KMS-11 (cell line): ENCODE measurements around the gene DPYSL5.
A peak's percentile ranks its signal among the peaks of the same experiment; 100 is the strongest.
"Not testable (repeated sequence)": the region's sequence is repeated elsewhere in the genome, so short reads cannot be mapped to it uniquely, and the experiment has no call there.

Experiments
- H2AFZ ChIP-seq: fragments of 200-600 bp; sonication (generic); 2 replicates; pipeline ENCODE4 v1.6.1; 2016; ENCODE audit warnings: antibody characterized with exemption, mixed run types, low read depth
- H3K27ac ChIP-seq: fragments of 200-600 bp; sonication (generic); 2 replicates; pipeline ENCODE4 v1.6.1; 2016; ENCODE audit warnings: mild to moderate bottlenecking, mixed run types
- H3K27me3 ChIP-seq: fragments of 200-600 bp; sonication (generic); 2 replicates; pipeline ENCODE4 v1.6.1; 2017; ENCODE audit warnings: mild to moderate bottlenecking, low read depth, mixed run types, moderate library complexity; ENCODE audit not compliant: insufficient read depth
- H3K36me3 ChIP-seq: fragments of 200-600 bp; sonication (generic); 2 replicates; pipeline ENCODE4 v1.6.1; 2017; ENCODE audit warnings: mild to moderate bottlenecking, mixed run types; ENCODE audit not compliant: insufficient read depth
- H3K4me1 ChIP-seq: fragments of 200-600 bp; sonication (generic); 2 replicates; pipeline ENCODE4 v1.6.1; 2016; ENCODE audit warnings: mild to moderate bottlenecking, low read depth, mixed run types; ENCODE audit not compliant: poor library complexity, severe bottlenecking
- H3K4me2 ChIP-seq: fragments of 200-600 bp; sonication (generic); 2 replicates; pipeline ENCODE4 v1.7.0; 2016; ENCODE audit warnings: mild to moderate bottlenecking, mixed run types
- H3K4me3 ChIP-seq: fragments of 200-600 bp; sonication (generic); IDR thresholded peaks from 2 replicates; pipeline ENCODE4 v1.6.1; 2017; ENCODE audit warnings: low read depth, low read length, mixed read lengths; ENCODE audit not compliant: insufficient read depth
- H3K79me2 ChIP-seq: fragments of 200-600 bp; sonication (generic); 2 replicates; pipeline ENCODE4 v1.6.1; 2016; ENCODE audit warnings: low read depth, mixed run types; ENCODE audit not compliant: insufficient read depth
- H3K9ac ChIP-seq: fragments of 200-600 bp; sonication (generic); 2 replicates; pipeline ENCODE4 v1.6.1; 2016; ENCODE audit warnings: mild to moderate bottlenecking, mixed run types
- H4K20me1 ChIP-seq: fragments of 200-600 bp; sonication (generic); 2 replicates; pipeline ENCODE4 v1.6.1; 2016; ENCODE audit warnings: mild to moderate bottlenecking, mixed run types; ENCODE audit not compliant: insufficient read depth
- TF ChIP-seq, protein P1 (sequence below): fragments of 200-600 bp; sonication (generic); conservative IDR thresholded peaks from 2 replicates; pipeline ENCODE4 v1.6.1; 2017; ENCODE audit warnings: low read depth, mild to moderate bottlenecking, antibody characterized with exemption, low read length, moderate library complexity, mixed read lengths

Gene DPYSL5

DNA sequence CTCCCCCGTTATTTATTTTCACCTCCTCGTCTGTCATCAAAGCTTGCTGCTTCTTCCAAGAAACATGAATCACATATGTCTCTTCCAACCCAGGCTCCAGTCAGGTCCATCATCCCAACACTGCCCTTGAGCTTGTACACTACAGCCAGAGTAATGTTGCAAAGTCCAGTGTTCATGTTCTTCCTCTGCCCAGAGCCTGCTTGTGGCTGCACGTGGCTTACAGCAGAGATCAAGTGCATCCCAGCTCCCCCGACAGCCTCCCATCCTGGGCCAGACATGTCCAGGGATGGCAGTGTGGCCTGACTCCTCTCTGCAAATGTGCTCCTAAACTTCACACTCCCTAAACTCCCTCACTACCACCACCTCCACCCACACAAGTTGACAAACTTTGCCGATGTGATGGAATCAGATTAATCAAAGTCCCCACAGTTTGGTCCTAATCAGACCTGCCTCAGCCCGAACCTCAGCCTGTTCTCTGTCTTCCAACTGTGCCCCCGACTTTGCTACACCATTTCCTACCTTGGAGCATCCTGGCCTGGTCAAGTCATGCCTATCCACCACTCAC, 68.3 kb downstream of the DPYSL5 start:
- no peak overlapping the region for H2AFZ ChIP-seq

DNA sequence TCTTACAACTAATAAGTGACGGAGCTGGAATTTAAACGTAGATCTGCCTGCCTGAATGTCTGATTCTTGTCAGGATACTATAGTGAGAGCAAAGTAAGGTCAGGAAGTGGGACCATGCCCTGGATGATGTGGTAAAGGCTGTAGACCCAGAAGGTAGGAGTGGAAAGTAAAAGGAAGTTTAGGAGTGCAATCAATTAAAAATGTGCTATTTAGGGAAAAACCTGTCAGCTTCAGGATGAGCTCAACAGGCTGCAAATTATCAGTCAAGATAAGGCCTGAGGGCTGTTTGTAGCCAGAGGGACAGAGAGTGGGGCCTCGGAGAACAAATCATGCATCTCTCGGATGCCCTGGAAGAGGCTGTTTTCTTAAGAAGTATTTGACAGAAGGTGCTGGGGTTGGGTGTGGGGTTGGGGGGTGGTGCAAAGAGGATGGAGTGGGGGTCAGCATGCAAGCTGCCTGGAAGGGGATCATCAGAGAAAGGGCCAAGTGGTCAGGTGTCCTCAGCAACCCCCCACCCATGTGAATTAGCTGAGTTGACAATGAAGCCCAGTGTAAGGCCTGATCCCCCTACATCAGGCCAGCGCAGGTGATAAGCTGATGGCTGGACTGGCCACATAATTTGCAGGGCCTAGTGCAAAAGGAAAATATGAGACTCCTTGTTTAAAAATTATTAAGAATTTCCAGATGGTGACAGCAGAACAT, 69.4 kb downstream of the DPYSL5 start:
- Histone ChIP-seq H3K4me2 (no peak overlapping the region), H3K4me3 (no peak overlapping the region), H3K36me3 (no peaks in the 10 kb centered on the region), H3K27me3 (no peaks in the 10 kb centered on the region), H2AFZ (no peak overlapping the region), H4K20me1 (no peaks in the 10 kb centered on the region), H3K4me1 (peaks cover 20% of the 10 kb centered on the region), H3K27ac (no peak overlapping the region), H3K79me2 (no peaks in the 10 kb centered on the region), H3K9ac (no peak overlapping the region)
- TF ChIP-seq, protein P1, sequence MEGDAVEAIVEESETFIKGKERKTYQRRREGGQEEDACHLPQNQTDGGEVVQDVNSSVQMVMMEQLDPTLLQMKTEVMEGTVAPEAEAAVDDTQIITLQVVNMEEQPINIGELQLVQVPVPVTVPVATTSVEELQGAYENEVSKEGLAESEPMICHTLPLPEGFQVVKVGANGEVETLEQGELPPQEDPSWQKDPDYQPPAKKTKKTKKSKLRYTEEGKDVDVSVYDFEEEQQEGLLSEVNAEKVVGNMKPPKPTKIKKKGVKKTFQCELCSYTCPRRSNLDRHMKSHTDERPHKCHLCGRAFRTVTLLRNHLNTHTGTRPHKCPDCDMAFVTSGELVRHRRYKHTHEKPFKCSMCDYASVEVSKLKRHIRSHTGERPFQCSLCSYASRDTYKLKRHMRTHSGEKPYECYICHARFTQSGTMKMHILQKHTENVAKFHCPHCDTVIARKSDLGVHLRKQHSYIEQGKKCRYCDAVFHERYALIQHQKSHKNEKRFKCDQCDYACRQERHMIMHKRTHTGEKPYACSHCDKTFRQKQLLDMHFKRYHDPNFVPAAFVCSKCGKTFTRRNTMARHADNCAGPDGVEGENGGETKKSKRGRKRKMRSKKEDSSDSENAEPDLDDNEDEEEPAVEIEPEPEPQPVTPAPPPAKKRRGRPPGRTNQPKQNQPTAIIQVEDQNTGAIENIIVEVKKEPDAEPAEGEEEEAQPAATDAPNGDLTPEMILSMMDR = no peak

More for the DNA sequence above, 68.3 kb downstream of the DPYSL5 start:
- no peak overlapping the region for H3K27ac ChIP-seq
- H3K36me3 ChIP-seq = no peaks in the 10 kb centered on the region
- H3K9ac ChIP-seq = no peak overlapping the region
- TF ChIP-seq, protein P1 = no peak
- H4K20me1 ChIP-seq = no peaks in the 10 kb centered on the region
- no peak overlapping the region for H3K4me2 ChIP-seq
- no peaks in the 10 kb centered on the region for H3K79me2 ChIP-seq
- H3K27me3 ChIP-seq = no peaks in the 10 kb centered on the region
- H3K4me3 ChIP-seq = no peak overlapping the region
- H3K4me1 ChIP-seq = peaks cover 10% of the 10 kb centered on the region

DNA sequence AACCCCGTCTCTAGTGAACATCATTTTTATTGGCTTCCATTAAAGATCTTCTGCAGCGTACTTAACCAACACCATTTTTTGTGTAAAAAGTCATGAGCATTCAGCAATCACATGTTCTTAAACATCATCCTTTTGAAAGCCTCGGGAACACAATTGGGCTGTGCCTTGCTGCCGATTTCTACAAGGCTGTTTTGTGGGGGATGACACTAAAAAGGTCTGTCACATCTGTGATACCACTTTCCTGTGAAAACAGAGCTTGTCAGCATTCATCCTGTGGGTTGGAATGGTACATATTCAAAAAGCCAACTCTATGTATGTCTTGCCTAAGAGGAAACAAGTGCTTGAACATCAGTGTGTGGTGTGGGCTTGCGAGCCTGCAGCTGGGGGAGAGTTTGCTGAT, 73.4 kb downstream of the DPYSL5 start:
- Histone ChIP-seq H3K79me2 (no peaks in the 10 kb centered on the region), H3K4me1 (peaks cover 36% of the 10 kb centered on the region), H3K27me3 (no peaks in the 10 kb centered on the region), H2AFZ (no peak overlapping the region), H3K4me3 (no peak overlapping the region), H3K4me2 (peak overlapping the region; percentile 40; the same call in 1 of the 2 replicates), H3K27ac (peak overlapping the region; percentile 17; the same call in 1 of the 2 replicates), H3K36me3 (no peaks in the 10 kb centered on the region), H4K20me1 (no peaks in the 10 kb centered on the region), H3K9ac (no peak overlapping the region)
- TF ChIP-seq, protein P1 = no peak

DNA sequence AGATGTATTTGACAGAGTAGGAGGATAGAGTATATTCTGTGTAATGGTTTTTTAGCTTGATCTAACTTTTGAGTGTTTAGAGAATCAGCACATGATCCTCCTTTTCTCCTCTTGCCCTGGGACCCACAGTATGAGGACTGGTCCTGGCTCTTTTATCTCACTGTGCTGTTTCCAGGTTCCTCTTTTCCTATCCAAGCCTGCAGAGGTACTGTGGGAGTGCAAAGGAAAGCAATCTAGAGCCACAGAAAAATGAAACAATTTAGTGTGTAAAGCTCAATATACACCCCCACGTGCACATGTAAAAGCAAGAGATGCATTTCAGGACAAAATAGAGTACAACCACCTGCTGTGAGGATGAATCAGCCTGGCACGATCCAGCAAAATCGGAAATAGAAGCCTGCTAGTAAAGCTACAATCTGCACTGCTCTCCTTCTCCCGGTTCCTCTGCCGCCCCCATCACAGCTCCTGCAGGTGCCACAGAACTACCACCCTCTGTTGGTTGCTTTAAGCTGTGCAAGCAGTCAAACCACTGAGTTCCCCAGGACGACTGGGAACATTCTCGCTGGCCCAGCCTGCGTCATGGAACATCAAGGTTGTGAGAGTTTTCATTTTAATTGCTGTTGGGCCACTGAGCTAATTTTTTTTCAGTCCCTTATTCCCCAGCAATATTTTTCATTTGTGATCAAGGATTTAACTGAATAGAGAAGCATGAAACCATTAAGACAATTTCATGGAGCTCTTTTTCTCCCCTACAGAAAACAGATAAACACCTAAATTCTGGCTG, 74.7 kb downstream of the DPYSL5 start:
- no peak overlapping the region for H3K4me3 ChIP-seq
- H3K36me3 ChIP-seq = no peaks in the 10 kb centered on the region
- H4K20me1 ChIP-seq = no peaks in the 10 kb centered on the region
- peaks cover 36% of the 10 kb centered on the region for H3K4me1 ChIP-seq
- TF ChIP-seq, protein P1 = peak; percentile 68
- H3K4me2 ChIP-seq = peak overlapping the region; percentile 40
- no peaks in the 10 kb centered on the region for H3K27me3 ChIP-seq
- peak overlapping the region; percentile 17 for H3K27ac ChIP-seq
- no peak overlapping the region for H3K9ac ChIP-seq
- peak overlapping the region; percentile 35; the same call in 1 of the 2 replicates for H2AFZ ChIP-seq
- no peaks in the 10 kb centered on the region for H3K79me2 ChIP-seq

DNA sequence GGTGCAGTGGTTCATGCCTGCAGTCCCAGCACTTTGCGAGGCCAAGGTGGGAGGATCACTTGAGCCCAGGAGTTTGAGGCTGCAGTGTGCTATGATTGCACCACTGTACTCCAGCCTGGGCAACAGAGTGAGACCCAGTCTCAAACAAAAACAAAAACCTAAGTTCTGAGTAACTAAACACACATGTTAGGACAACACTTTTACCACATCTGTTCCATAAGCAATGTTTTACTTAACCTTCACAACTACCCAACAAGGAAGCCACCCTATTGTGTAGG, 75.2 kb downstream of the DPYSL5 start:
- H3K36me3 ChIP-seq, H3K79me2 ChIP-seq, H3K9ac ChIP-seq, H3K4me3 ChIP-seq, H4K20me1 ChIP-seq, H3K27me3 ChIP-seq: not testable (repeated sequence)
- peak overlapping the region; percentile 12; the same call in 1 of the 2 replicates for H3K27ac ChIP-seq
- peak overlapping the region; percentile 40; the same call in 1 of the 2 replicates for H3K4me2 ChIP-seq
- peaks cover 36% of the 10 kb centered on the region for H3K4me1 ChIP-seq
- H2AFZ ChIP-seq = peak overlapping the region; percentile 35; the same call in 1 of the 2 replicates
